ENCODE data around the gene DPEP3.

The DPEP3 gene

GRCh38 chr16:67946128-67946569, 34.1 kb downstream of the DPEP3 start:
- TF ChIP-seq ARNTL (CRISPR knock-in tag; IDR thresholded peaks at IDR 0.05; ENCODE audit: borderline replicate concordance, low read depth) = no peak
- no peak for TF ChIP-seq ZFP30 (CRISPR knock-in tag; IDR thresholded peaks at IDR 0.05)
- no peak for TF ChIP-seq ZC3H10 (CRISPR knock-in tag; IDR thresholded peaks at IDR 0.05)
- no peak for TF ChIP-seq TOX (CRISPR knock-in tag; IDR thresholded peaks at IDR 0.05; ENCODE audit: borderline replicate concordance)
- no peak for TF ChIP-seq ISL1 (CRISPR knock-in tag; IDR thresholded peaks at IDR 0.05)
- TF ChIP-seq RARB (CRISPR knock-in tag; IDR thresholded peaks at IDR 0.05) = no peak
- TF ChIP-seq ESRRG (CRISPR knock-in tag; IDR thresholded peaks at IDR 0.05) = no peak
- TF ChIP-seq OSR1 (CRISPR knock-in tag; IDR thresholded peaks at IDR 0.05) = no peak
- TF ChIP-seq GLIS3 (CRISPR knock-in tag; IDR thresholded peaks at IDR 0.05) = no peak
- TF ChIP-seq, protein P1, sequence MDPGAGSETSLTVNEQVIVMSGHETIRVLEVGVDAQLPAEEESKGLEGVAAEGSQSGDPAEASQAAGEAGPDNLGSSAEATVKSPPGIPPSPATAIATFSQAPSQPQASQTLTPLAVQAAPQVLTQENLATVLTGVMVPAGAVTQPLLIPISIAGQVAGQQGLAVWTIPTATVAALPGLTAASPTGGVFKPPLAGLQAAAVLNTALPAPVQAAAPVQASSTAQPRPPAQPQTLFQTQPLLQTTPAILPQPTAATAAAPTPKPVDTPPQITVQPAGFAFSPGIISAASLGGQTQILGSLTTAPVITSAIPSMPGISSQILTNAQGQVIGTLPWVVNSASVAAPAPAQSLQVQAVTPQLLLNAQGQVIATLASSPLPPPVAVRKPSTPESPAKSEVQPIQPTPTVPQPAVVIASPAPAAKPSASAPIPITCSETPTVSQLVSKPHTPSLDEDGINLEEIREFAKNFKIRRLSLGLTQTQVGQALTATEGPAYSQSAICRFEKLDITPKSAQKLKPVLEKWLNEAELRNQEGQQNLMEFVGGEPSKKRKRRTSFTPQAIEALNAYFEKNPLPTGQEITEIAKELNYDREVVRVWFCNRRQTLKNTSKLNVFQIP (CRISPR knock-in tag; IDR thresholded peaks at IDR 0.05; ENCODE audit: borderline replicate concordance, low read depth) = no peak
- TF ChIP-seq SNAI2 (CRISPR knock-in tag; IDR thresholded peaks at IDR 0.05) = no peak
- TF ChIP-seq PPARA (CRISPR knock-in tag; IDR thresholded peaks at IDR 0.05; ENCODE audit: borderline replicate concordance) = no peak
- no peak for TF ChIP-seq PATZ1 (CRISPR knock-in tag; IDR thresholded peaks at IDR 0.05; ENCODE audit: borderline replicate concordance)
- TF ChIP-seq, protein P2, sequence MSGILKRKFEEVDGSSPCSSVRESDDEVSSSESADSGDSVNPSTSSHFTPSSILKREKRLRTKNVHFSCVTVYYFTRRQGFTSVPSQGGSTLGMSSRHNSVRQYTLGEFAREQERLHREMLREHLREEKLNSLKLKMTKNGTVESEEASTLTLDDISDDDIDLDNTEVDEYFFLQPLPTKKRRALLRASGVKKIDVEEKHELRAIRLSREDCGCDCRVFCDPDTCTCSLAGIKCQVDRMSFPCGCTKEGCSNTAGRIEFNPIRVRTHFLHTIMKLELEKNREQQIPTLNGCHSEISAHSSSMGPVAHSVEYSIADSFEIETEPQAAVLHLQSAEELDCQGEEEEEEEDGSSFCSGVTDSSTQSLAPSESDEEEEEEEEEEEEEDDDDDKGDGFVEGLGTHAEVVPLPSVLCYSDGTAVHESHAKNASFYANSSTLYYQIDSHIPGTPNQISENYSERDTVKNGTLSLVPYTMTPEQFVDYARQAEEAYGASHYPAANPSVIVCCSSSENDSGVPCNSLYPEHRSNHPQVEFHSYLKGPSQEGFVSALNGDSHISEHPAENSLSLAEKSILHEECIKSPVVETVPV (CRISPR knock-in tag; IDR thresholded peaks at IDR 0.05) = no peak
- TF ChIP-seq, protein P3, sequence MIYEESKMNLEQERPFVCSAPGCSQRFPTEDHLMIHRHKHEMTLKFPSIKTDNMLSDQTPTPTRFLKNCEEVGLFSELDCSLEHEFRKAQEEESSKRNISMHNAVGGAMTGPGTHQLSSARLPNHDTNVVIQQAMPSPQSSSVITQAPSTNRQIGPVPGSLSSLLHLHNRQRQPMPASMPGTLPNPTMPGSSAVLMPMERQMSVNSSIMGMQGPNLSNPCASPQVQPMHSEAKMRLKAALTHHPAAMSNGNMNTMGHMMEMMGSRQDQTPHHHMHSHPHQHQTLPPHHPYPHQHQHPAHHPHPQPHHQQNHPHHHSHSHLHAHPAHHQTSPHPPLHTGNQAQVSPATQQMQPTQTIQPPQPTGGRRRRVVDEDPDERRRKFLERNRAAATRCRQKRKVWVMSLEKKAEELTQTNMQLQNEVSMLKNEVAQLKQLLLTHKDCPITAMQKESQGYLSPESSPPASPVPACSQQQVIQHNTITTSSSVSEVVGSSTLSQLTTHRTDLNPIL (CRISPR knock-in tag; IDR thresholded peaks at IDR 0.05; ENCODE audit: low read depth) = no peak
- no peak for TF ChIP-seq ZNF70 (CRISPR knock-in tag; IDR thresholded peaks at IDR 0.05)
- TF ChIP-seq ZNF8 (CRISPR knock-in tag; IDR thresholded peaks at IDR 0.05) = no peak
- no peak for TF ChIP-seq CSDC2 (CRISPR knock-in tag; IDR thresholded peaks at IDR 0.05)
- no peak for ATAC-seq

GRCh38 chr16:67945392-67945933, 34.8 kb downstream of the DPEP3 start:
- ATAC-seq = no peak
- TF ChIP-seq CSDC2 (CRISPR knock-in tag; IDR thresholded peaks at IDR 0.05) (no peak), BACH2 (CRISPR knock-in tag; IDR thresholded peaks at IDR 0.05; ENCODE audit: borderline replicate concordance) (no peak), PPARA (CRISPR knock-in tag; IDR thresholded peaks at IDR 0.05; ENCODE audit: borderline replicate concordance) (no peak), ZC3H10 (CRISPR knock-in tag; IDR thresholded peaks at IDR 0.05) (no peak), GLIS3 (CRISPR knock-in tag; IDR thresholded peaks at IDR 0.05) (no peak), RARB (CRISPR knock-in tag; IDR thresholded peaks at IDR 0.05) (no peak), ISL1 (CRISPR knock-in tag; IDR thresholded peaks at IDR 0.05) (no peak), TOX (CRISPR knock-in tag; IDR thresholded peaks at IDR 0.05; ENCODE audit: borderline replicate concordance) (no peak), ZFP30 (CRISPR knock-in tag; IDR thresholded peaks at IDR 0.05) (no peak), OSR1 (CRISPR knock-in tag; IDR thresholded peaks at IDR 0.05) (no peak), ZNF8 (CRISPR knock-in tag; IDR thresholded peaks at IDR 0.05) (no peak), ARNTL (CRISPR knock-in tag; IDR thresholded peaks at IDR 0.05; ENCODE audit: borderline replicate concordance, low read depth) (no peak), ESRRG (CRISPR knock-in tag; IDR thresholded peaks at IDR 0.05) (no peak), ZNF70 (CRISPR knock-in tag; IDR thresholded peaks at IDR 0.05) (no peak), SNAI2 (CRISPR knock-in tag; IDR thresholded peaks at IDR 0.05) (no peak), PATZ1 (CRISPR knock-in tag; IDR thresholded peaks at IDR 0.05; ENCODE audit: borderline replicate concordance) (no peak)
- TF ChIP-seq, protein P4, sequence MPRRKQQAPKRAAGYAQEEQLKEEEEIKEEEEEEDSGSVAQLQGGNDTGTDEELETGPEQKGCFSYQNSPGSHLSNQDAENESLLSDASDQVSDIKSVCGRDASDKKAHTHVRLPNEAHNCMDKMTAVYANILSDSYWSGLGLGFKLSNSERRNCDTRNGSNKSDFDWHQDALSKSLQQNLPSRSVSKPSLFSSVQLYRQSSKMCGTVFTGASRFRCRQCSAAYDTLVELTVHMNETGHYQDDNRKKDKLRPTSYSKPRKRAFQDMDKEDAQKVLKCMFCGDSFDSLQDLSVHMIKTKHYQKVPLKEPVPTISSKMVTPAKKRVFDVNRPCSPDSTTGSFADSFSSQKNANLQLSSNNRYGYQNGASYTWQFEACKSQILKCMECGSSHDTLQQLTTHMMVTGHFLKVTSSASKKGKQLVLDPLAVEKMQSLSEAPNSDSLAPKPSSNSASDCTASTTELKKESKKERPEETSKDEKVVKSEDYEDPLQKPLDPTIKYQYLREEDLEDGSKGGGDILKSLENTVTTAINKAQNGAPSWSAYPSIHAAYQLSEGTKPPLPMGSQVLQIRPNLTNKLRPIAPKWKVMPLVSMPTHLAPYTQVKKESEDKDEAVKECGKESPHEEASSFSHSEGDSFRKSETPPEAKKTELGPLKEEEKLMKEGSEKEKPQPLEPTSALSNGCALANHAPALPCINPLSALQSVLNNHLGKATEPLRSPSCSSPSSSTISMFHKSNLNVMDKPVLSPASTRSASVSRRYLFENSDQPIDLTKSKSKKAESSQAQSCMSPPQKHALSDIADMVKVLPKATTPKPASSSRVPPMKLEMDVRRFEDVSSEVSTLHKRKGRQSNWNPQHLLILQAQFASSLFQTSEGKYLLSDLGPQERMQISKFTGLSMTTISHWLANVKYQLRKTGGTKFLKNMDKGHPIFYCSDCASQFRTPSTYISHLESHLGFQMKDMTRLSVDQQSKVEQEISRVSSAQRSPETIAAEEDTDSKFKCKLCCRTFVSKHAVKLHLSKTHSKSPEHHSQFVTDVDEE (CRISPR knock-in tag; IDR thresholded peaks at IDR 0.05) = no peak
